ENCODE measurements around the gene VPS13C.

Gene VPS13C

DNA sequence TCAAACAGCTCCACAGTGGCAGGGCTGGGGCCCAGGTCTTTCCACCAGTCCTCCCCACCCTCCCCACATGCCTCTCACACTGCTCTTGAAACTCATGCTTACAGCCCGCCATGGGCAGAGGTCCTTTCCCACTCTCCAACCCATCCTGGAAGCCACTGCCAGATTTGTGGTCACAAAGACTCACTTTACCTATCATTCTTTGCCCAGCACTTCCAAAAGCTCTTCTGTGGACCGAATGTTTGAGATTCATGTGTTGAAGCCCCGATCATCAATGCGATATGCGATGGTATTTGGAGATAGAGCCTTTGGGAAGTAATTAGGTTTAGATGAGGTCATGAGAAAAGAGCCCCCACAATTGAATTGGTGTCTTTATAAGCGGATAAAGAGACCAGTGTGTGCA, 247.8 kb downstream of the VPS13C start:
- ChIA-PET CTCF (interaction anchor here (0.6 kb wide), 1 partner anchor 766 kb away, joined by 3 read pairs; no protein-coding TSS in a partner anchor), POLR2A (ENCODE audit: low non-redundant PET) (no interaction called here)

DNA sequence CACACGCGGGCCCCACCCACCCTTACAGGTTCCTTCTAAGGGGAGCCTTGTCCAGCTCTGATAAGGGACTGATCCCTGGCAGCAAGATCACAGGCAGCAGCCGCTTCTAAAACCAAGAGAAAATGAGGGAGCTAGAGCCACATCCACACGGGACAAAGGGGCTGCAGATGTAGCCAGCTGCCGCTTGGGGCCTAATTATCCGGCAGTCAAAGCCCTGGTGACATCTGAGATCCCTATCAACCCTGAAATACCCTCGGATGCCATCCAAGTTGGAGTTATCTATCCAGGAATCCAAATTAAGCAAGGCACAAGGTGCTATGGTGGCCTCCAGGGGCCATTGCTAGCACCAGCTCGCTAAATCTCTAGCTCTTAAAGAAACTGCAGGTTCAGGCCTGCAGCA, 248.3 kb downstream of the VPS13C start:
- H3K27ac ChIP-seq: no peak overlapping the region
- DNase-seq (ENCODE audit: low spot score): no peak
- POLR2A ChIA-PET (ENCODE audit: low non-redundant PET): no interaction called here
- TF ChIP-seq, protein P1, sequence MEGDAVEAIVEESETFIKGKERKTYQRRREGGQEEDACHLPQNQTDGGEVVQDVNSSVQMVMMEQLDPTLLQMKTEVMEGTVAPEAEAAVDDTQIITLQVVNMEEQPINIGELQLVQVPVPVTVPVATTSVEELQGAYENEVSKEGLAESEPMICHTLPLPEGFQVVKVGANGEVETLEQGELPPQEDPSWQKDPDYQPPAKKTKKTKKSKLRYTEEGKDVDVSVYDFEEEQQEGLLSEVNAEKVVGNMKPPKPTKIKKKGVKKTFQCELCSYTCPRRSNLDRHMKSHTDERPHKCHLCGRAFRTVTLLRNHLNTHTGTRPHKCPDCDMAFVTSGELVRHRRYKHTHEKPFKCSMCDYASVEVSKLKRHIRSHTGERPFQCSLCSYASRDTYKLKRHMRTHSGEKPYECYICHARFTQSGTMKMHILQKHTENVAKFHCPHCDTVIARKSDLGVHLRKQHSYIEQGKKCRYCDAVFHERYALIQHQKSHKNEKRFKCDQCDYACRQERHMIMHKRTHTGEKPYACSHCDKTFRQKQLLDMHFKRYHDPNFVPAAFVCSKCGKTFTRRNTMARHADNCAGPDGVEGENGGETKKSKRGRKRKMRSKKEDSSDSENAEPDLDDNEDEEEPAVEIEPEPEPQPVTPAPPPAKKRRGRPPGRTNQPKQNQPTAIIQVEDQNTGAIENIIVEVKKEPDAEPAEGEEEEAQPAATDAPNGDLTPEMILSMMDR (conservative IDR thresholded peaks at IDR 0.05; ENCODE audit: low read depth): no peak
- CTCF ChIA-PET: no interaction called here

More for the DNA sequence above, 247.8 kb downstream of the VPS13C start:
- TF ChIP-seq, protein P1 (conservative IDR thresholded peaks at IDR 0.05; ENCODE audit: low read depth): no peak
- DNase-seq (ENCODE audit: low spot score): no peak
- H3K27ac ChIP-seq: no peak overlapping the region

DNA sequence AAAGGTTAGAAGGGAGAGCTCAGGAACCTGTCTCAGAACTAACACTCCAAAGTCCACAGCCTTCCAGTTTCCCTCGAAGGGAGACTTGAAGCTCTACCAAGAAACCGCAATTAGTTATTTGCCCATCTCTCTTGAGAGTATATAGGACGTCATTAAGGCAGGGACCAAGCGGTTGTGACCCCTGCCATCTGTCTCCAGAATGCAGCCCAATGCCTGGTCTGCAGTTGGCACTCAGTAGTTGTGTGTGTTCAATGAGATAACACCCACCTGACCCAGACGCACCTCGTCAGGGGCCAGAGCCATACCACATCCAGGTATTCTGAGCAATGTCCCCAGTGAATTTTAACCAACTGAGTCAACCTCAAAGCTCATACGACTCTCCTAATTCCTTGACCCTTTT, 251.0 kb downstream of the VPS13C start:
- POLR2A ChIA-PET (ENCODE audit: low non-redundant PET): no interaction called here

DNA sequence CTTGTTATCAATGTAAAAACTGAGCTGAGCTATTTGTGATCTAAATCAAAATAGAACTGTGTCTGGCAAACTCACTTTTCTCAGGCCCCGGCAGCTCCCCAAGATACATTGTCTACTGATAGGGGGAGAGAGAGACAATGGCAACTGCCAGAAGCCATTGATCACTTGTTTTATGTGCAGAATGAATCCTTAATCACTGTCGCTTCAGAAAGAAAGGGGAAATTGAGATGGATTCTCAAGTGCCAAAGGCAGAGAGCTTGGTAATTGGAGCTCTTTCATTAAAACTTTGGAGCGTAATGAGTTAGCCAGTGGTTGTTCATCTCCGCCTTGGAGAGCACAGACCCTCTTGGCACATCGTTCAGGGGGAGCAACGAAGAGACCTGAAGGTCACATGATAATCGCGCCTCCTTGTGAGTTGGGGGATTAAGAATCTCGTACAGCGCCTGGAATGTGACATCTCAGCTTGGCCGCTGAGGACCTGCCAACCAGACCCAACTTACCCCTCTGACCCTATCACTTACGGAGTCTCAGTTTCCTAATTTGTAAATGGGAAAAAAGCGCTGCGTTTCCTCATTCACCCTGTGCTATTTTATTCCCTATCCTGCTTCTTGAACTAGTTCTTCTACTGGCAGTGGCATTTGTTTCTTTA, 252.8 kb downstream of the VPS13C start:
- TF ChIP-seq, protein P1 (conservative IDR thresholded peaks at IDR 0.05; ENCODE audit: low read depth): no peak
- CTCF ChIA-PET: interaction anchor here (0.7 kb wide), 1 partner anchor 26 kb away, joined by 3 read pairs; no protein-coding TSS in a partner anchor
- no peak overlapping the region for H3K27ac ChIP-seq
- POLR2A ChIA-PET (ENCODE audit: low non-redundant PET): no interaction called here
- DNase-seq (ENCODE audit: low spot score): no peak

More for the DNA sequence above, 251.0 kb downstream of the VPS13C start:
- no peak for DNase-seq (ENCODE audit: low spot score)
- H3K27ac ChIP-seq: no peak overlapping the region
- CTCF ChIA-PET: no interaction called here
- TF ChIP-seq, protein P1 (conservative IDR thresholded peaks at IDR 0.05; ENCODE audit: low read depth): no peak

Data from RWPE1 (cell line).